ENCODE results near the gene RAB39B.
"Not testable (repeated sequence)": the region's sequence is repeated elsewhere in the genome, so short reads cannot be mapped to it uniquely, and the experiment has no call there.

Gene RAB39B, protein sequence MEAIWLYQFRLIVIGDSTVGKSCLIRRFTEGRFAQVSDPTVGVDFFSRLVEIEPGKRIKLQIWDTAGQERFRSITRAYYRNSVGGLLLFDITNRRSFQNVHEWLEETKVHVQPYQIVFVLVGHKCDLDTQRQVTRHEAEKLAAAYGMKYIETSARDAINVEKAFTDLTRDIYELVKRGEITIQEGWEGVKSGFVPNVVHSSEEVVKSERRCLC

DNA sequence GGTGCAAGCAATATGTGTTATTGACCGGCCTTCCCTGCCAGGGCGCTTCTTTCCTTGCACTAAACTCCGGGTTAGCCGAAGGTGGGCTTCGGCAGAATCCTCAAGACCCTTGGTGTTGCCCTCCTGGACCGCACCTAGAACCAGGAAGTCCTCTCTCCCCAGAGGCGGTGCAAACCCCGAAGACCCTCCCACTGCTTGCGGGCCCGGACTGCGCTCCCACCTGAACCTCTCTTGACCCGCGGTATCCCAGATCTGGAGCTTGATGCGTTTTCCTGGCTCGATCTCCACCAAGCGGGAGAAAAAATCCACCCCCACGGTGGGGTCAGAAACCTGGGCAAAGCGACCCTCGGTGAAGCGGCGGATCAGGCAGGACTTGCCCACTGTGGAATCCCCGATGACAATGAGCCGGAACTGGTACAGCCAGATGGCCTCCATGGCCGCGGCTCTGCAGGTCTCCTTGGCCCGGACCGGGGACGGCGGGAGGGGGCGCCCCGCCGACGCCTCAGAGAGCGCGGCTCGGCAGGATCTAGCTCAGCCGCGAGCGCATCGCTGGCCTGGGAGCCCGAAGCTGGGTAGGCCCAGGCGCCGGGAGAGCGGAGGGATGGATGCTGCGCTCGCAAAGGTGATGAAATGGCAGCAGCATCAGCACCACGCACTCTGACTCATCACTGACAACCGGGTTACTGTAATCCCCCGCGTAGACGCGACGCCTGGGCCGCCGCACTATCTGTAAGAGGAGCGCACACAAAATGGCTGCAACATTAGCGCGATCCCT is at the start of gene RAB39B:
Gene RAB39B, minus strand, starts transcription at position 638 of the 775 bp plus-strand sequence. Its CDS starts 203 bp downstream, at position 435.
- DNase-seq (ENCODE audit: low spot score), result peak; percentile 53

DNA sequence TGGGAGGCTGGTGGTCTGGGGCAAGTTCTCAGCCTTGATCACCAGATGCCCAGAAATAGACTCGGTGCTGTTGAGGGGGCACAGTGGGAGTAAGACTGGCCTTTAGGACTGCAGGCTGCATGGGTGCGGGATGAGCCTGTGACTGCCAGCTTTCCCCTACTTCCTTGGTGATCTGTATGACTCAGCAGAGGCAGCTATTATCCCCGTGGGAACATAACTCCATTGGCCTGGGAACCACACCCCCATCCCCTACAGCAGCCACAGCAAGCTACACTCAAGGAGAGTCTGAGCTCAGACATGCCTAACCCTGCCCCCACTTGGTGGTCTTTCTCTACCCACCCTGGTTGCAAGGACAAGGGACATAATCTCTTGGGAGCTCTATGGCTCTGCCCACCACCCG is 49.5 kb upstream of the RAB39B start:
- DNase-seq (ENCODE audit: low spot score), result no peak

DNA sequence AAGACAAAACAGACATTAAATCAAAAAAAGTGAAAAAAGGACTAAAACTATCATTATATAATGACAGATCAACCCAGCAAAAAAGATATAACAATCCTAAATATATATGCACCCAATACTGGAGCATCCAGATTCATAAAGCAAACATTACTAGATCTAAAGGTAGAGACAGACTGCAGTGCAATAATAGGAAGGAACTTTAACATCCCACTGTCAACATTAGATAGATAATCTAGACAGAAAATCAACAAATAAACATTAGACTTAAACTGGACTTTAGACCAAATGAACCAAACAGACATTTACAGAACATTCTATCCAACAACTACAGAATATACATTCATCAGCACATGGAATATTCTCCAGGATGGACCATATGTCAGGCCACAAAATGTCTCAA is 29.5 kb upstream of the RAB39B start:
- DNase-seq (ENCODE audit: low spot score), result no peak

DNA sequence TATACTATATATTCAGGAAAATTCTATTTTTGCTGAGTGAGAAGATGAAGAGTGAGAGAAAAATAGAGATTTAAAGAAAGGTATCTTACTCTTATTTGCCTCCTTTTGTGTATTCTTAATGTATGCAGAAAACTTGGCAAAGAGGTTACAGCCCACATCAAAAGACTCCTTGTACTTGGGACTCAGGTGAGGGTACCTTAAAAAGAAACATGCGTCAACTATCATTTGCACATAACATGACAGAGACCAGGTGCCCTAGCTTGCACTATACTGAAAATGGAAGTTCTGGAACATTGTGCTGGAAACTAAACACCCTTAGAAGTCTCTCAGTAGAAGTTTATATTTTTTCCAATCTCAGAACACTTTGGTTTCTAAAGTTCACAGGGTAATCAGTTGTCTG is 15.6 kb upstream of the RAB39B start:
- no peak for DNase-seq (ENCODE audit: low spot score)

DNA sequence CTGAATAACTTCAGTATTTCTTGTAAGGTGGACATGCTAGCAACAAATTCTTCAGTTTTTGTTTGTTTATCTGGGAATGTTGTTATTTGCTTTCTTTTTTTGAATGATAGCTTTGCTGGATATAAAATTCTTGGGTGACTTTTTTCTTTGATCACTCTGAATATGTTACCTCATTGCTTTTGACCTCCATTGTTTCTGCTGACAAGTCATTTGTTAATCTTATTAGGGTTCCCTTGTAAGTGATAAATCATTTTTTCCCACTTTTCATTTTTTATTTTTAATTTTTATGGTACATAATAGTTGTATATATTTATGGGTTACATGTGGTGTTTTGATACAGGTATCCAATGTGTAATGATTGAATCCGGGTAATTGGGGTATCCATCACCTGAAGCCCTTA is 6.7 kb upstream of the RAB39B start:
- no peak for DNase-seq (ENCODE audit: low spot score)

DNA sequence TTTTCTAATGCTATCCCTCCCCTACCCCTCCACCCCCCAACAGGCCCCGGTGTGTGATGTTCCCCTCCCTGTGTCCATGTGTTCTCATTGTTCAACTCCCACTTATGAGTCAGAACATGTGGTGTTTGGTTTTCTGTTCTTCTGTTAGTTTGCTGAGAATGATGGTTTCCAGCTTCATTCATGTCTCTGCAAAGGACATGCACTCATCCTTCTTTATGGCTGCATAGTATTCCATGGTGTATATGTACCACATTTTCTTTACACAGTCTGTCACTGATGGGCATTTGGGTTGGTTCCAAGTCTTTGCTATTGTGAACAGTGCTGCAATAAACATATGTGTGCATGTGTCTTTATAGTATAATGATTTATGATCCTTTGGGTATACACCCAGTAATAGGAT is 3.7 kb upstream of the RAB39B start:
- DNase-seq (ENCODE audit: low spot score), result not testable (repeated sequence)

DNA sequence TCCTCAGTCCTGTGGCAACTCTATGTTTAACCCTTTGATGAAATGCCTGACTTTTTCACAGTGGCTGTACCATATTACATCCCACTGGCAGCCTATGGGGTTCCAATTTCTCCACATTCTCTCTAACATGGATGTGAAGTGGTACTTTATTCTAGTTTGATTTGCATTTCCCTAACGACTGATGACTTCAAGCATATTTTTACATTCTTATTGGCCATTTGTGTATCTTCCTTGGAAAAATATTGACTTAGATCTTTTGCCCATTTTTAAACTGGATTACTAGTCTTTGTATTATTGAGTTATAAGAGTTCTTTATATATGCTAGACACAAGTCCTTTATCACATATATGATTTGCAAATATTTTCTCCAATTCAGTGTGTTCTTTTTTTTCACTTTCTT is 2.1 kb upstream of the RAB39B start:
- DNase-seq (ENCODE audit: low spot score), result no peak

DNA sequence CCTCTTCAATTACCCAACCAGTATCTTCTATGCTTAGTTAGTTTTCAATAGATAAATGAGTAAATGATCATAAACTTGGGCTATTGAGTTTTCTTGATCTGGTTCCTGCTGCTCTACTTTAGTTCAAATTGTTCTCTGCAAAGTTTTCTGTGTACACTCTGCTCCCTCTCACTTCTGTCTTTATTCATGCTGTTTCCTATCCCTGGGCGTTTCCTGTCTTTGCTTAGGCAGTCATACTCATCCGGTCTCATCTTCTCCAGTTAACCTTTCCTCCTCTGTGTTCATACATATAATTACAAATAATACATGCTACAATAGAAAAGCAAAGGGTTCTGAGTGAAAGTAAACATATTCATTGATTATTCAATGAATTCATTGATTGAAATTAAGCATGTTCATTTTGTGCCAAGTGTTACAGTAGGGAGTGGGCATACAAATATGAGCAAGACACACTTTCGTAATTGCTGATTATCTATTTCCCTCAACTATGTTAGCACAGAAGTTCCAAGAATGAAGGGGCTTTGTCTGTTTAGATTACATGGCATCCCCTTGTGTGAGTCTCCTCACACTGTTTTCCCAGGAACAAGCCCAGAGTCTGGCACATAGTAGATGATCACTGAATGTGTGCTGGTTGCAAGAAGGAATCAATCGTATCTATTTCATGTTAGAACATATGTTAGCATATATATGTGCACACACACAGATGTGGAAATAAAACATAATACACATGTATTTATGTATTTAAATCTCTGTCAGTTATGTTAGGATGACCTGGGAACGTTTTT is 1.1 kb downstream of the RAB39B start:
- peak; percentile 3 for DNase-seq (ENCODE audit: low spot score)

DNA sequence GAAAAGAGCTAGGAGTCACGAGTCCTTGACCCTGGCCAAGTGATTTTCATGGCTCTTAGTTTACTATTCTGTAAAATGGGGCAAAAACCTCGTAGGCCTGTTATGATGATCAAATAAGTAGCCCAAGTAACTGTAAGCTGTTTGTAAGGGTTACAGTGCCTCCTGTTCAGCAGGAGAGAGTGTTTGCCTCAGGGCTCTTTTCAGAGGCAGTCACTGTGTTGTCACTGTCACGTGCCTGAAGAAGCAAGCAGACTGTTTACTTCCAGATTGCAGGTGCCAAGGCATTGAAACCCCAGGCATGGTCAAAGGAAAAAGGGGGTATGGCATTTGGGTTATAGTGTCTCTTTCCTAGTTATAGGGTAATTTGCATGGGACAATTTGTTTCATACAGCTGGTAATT is 4.5 kb downstream of the RAB39B start:
- DNase-seq (ENCODE audit: low spot score), result no peak

DNA sequence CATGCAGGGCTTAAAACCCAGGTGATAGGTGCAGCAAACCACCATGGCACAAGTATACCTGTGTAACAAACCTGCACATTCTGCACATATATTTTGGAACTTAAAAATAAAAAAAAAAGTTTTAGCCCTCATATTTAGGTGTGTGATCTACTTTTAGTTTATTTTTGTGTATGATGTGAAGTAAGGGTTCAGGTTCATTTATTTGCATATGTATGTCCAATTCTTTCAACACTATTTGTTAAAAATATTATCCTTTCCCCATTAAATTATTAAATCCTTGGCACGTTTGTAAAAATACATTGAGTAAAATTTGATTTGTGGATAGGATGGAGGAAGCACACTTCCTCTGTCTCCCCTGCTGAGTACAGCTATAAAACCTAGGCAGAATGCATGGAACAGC is 12.9 kb downstream of the RAB39B start:
- DNase-seq (ENCODE audit: low spot score), result no peak

DNA sequence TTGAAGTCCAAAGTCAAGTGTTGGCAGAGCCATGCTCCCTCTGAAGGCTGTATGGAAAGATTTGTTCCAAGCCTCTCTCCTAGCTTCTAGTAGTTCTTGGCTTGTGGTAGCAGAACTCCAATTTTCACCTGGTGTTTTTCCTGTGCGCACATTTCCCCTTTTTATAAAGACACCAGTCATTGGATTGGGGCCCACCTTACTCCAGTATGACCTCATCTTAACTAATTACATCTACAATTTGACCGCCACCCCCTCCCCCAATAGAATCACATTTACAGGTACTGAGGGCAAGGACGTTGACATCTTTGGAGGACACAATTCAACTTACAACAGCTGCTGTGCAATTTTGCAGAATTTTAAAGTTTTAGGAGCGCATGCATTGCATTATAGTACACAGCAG is 16.8 kb downstream of the RAB39B start:
- no peak for DNase-seq (ENCODE audit: low spot score)

DNA sequence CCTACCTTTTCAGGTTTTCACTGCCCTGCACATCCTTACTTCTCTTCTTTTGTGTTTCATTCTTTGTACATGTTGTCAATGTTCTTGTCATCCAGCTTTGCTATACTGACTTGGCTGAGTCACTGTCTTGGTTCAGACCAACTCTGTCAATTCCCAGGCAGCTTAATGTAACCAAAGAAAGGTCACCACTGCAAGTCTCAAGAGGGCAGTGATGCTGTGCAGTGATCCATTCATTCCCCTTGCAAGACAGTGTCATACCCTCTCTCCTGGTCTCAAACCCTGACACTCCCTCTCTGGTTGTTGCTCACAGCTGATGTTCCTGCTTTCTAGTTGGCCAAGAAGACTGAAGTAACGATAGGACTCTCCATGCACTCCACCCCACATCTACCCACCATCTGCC is 17.5 kb downstream of the RAB39B start:
- no peak for DNase-seq (ENCODE audit: low spot score)

DNA sequence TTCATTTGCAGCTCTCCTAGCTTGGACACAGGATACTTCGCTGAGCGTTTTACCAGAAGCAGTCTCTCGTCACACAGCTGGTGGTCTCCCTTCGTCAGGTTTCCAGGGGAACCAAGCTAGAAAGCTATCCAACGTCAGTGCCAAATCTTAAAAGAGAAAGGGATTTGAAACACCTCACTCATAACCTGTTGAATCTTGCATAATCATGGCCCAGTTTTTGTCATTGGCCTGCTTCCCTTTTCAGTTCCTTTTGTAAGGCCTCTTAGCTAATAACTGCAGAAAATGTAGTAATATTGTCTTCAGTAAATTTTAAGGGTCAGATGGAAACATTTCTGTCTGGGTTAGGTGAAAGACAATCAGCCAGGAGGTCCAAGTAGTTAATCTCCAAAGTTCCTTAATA is 22.0 kb downstream of the RAB39B start:
- DNase-seq (ENCODE audit: low spot score), result no peak

DNA sequence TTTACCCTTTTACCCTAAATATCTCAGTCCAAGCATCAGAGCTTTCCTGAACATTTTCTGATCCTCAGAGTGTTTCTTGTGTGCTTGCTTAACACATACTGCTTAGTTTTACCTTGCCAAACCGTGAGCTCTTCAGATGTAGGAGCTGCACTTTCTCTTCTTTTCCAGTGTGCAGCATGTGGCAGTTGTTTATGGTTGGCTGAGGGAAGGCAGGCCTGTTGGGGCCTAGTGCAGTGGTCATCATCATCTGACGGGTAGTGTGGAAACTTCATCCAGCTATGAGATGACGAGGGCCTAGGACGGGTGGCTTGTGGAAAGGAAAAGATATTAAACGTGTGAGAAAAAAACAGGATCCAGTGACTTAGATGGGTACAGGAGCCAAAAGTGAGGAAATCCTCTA is 26.6 kb downstream of the RAB39B start:
- DNase-seq (ENCODE audit: low spot score), result no peak

DNA sequence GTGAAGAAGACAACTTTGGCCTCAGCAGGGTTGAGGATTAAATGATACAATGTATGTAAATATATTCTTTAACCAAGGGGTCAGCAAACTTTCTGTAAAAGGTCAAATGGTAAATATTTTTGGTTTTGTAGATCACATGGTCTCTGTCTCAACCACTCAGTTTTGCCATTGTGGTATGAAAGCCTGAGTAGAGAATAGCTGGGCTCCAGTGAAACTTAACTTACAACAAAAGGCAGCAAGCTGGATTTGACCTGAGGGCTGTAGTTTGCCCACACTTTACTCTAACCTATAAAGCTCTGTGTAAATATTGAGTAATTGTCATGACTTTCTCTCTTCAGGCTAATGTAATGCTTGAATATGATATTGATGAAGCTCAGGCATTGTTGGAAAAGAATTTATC is 28.4 kb downstream of the RAB39B start:
- DNase-seq (ENCODE audit: low spot score), result no peak

DNA sequence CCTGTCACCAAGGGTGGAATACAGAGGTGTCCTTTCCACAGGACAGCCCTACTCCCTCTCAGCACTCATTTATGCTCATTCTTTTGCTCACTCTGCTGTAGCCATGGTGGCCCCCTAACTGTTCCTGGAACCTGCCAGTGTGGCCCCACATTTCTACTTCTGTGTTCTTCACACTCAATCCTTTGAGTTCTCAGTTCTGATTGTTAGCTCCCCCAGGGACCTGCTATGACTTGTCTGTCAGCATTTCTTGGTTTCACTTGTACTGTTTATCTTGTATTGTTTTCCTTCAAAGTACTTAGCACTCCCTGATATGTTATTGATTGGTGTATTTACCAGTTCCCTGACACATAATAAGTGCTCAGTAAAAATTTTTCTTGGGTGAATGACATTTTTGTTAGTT is 33.1 kb downstream of the RAB39B start:
- DNase-seq (ENCODE audit: low spot score), result no peak

DNA sequence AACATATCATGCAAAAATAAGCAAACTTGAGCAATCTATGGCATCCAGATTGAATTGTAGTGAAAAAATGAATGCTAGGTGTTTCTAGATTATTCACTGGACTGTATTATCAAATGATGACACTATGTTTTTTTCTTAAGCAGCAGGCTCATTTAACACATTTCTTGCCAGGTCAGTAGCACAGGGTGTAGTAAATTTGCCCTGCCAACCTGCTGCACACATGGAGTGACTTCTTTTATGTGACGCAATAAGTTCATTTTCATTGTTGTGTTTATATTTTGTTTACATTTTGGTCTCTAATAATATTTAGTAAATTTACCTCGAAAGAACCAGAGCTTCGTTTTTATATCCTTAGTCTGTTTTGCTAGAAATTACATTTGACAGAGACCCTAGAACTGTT is 38.5 kb downstream of the RAB39B start:
- no peak for DNase-seq (ENCODE audit: low spot score)

DNA sequence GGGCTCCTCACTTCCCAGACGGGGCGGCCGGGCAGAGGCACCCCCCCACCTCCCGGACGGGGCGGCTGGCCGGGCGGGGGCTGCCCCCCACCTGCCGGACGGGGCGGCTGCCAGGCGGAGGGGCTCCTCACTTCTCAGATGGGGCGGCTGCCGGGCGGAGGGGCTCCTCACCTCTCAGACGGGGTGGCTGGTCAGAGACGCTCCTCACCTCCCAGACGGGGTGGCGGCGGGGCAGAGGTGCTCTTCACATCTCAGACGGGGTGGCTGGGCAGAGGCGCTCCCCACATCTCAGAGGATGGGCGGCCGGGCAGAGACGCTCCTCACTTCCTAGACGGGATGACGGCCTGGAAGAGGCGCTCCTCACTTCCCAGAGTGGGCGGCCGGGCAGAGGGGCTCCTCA is 40.5 kb downstream of the RAB39B start:
- not testable (repeated sequence) for DNase-seq (ENCODE audit: low spot score)

DNA sequence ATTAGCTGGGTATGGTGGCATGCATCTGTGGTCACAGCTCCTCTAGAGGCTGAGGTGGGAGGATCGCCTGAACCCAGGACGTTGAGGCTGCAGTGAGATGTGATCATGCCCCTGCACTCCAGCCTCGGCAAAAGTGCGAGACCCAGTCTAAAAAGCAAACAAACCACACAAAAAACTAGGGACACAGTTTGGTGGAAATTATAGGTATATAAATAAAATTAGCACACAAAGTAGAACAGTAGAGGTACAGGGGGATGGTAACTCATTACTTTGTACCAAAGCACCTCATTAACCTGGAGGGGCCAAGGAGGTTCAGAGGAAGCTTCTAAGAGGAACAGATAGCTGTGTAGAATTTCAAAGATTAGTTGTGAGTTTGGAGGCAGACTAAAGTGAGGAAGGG is 42.9 kb downstream of the RAB39B start:
- DNase-seq (ENCODE audit: low spot score), result no peak

DNA sequence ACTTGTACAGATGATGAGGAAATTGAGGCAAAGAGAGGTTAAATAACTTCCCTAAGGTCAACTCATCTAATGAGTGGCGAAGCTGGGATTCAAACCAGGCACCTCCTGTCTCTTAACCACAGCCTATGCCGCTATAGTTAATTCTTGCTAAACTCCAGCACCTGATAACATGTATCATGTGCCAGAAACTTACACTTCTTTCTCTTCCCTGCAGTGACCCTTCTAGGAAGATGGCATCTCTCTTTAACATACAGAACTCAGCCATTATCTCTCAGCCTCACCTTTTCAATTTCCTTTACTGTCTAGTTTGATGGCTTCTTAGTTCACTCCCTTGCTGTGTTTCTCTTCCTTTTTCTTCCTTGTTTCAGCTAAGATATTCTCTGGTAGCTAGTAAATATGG is 45.5 kb downstream of the RAB39B start:
- no peak for DNase-seq (ENCODE audit: low spot score)

DNA sequence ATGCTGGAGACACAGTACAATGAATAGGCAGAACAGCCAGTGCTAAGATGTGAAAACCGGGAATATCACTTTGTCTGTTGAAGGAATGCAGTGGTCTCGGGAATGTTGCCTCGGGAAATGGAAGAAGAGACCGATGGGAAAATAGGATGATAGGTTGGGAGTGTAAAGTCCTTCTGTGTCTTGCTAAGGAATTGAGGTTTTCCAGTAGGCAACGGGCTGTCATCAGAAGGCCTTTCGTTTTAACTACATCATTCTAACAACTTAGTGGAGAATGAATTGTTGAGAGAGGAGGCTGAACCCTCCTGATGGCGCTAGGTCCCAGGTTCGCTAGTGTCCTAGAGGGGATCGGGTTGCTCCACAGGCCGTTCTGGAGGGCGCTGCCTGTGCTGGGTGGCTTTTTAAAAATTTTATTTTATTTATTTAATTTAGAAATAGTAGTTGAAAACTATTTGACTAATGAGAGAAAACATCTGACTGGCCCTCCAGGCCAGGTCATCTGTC is 47.3 kb downstream of the RAB39B start:
- DNase-seq (ENCODE audit: low spot score), result peak; percentile 25

DNA sequence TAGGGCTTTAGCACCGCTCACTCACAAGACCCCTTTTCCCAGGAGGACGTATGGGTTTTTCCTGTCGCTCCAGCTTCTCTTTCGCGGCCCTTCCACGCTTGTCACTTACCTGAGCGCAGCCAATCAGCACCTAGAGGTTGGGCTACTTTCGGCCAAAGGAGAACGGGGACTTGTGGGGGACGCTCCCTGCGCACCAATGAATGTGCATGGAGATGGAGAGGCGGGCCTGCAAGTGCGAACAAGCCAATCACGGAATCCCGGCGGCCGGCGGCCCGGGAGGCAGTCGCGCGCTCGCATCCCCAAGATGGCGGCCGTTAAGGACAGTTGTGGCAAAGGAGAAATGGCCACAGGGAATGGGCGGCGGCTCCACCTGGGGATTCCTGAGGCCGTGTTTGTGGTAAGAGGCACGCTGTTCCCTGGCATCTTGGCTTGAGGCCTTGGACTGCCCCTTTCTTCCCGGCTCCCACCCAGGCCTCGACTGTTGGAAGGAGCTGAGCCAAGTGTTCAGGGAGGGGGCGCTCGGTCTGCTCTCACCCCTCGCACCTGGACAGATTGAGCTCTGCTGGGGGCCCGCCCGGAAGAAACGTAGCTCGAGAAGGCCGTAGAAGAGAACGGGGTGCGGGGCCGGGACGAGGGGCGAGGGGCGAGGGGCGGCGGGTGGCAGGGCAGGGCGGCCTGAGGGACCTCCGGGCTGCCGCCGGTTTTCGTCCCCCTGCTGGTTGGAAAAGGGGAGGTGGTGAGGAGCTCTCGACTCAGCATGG is 47.9 kb downstream of the RAB39B start, which contains the start of gene VBP1:
Gene VBP1, plus strand, starts transcription at position 282 of the 761 bp plus-strand sequence. Its CDS starts 23 bp downstream, at position 305.
- DNase-seq (ENCODE audit: low spot score), result peak; percentile 97

All from pons (tissue), 1 donor.